ENCODE results near the gene TDRD12.

DNA sequence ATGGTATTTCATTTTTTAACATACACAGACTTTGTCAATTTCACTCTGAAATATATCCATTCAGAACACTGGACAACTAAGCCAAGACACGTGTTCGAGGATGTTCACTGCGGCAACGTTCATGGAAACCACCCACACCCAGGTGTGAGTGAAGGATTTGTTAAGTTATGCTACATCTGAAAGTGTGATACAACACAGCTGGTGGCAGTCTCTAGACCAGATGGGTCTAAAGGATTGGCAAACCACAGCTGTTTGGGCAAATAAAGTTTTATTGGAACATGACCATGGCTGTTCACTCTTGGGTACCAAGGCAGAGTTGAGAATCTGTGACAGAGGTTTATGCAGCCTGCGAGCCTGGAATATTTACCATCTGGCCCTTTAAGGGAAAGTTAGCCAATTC, 138.0 kb downstream of the TDRD12 start:
- no peak for TF ChIP-seq POLR2A (IDR thresholded peaks at IDR 0.05; ENCODE audit: low read length)
- TF ChIP-seq GATA1 (IDR thresholded peaks at IDR 0.05; ENCODE audit: low read depth, low read length): no peak
